HL-60 (cell line): ENCODE results near the gene CLIC3.

Source experiments
- CTCF ChIP-seq: IDR thresholded peaks from one replicate; pipeline ENCODE4 v1.5.1; 2011; ENCODE audit warnings: low read length, control low read depth, inconsistent platforms; ENCODE audit not compliant: insufficient read depth
- GABPA ChIP-seq: IDR thresholded peaks from 2 replicates; pipeline ENCODE4 v1.6.1; 2012; ENCODE audit warnings: low read depth
- POLR2AphosphoS5 ChIP-seq: IDR thresholded peaks from 2 replicates; pipeline ENCODE4 v1.6.1; 2012; ENCODE audit warnings: low read depth

GRCh38 chr9:137029058-137029936 is 32.9 kb upstream of the CLIC3 start:
- TF ChIP-seq POLR2AphosphoS5 = no peak; the same call in 1 of the 2 replicates
- peak; percentile 73 for TF ChIP-seq CTCF
- TF ChIP-seq GABPA = no peak
